GM19025 (cell line): Measurements from ENCODE around the gene PON1.

ENCODE experiments used
- ATAC-seq: cut with Tn5 transposase; IDR thresholded peaks from one replicate; pipeline ENCODE4 v1.9.1; 2021; ENCODE audit warnings: mild to moderate bottlenecking, low read depth, moderate library complexity; ENCODE audit not compliant: unreplicated experiment

PON1 gene

DNA sequence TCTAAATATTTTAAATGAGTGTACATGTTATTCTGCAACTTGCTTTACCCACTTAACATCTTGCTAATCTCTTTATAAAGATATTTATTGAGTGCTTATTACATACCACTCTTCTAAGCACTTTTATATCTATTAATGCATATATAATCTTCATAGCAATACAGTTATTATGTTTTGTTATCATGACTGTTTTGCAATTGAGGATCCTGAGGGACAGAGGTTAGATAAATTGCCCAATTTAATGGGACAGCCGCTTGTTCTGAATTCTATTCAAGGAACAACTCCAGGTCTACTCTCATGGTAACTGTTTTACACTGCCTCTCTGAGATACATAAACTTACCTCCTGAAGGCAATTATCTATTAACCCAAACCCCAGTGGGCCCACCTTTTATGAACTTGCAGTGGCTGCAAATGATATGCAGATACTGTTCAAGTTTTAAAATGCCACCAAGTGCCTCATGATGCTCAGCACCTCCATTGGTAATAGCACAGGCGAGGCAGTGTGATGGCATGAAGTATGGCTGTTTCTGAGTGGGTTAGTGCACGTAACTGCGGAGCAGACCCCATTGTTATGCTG is 60.5 kb downstream of the PON1 start:
- no peak for ATAC-seq

DNA sequence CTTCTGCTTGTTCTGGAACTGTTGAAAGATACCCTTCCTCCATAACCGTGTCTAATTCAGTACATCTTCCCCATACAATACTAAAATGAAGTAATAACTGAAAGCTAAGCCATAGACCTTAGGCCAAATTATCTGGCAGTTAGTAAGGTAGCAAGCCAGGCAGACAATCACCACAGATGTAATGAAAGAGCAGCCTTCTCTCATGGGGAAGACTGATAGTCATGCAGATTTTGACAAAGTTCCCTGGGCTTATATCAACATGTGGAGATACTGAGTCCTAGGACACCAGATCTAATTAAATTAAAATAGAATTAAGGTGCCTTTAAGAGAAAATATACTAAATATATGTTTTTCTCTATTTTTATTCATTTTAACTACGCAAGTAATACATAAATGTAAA is 61.5 kb downstream of the PON1 start:
- ATAC-seq: no peak

DNA sequence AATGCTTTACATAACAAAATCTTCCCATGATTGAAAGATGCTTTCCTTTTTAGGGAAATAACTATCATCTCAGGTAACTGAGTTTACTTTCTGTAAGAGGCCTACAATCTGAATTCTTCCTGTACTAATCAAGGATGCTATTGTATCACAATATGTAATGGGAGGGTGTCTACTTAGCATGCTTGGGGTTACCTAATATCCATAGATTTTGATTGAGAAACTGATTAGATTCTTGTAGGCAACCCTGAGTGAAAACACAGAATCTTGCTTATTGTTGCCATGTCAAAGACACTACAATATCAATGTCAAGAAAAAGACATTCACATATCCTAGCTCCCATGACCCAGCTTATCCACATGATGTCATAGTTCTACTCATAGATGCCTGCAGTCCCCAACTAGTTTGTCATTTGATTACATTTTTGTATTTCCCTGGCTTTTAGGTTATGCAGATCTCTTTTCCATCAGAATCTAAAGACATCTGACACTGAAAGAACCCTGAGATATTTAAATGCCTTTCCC is 62.4 kb downstream of the PON1 start:
- ATAC-seq: no peak

DNA sequence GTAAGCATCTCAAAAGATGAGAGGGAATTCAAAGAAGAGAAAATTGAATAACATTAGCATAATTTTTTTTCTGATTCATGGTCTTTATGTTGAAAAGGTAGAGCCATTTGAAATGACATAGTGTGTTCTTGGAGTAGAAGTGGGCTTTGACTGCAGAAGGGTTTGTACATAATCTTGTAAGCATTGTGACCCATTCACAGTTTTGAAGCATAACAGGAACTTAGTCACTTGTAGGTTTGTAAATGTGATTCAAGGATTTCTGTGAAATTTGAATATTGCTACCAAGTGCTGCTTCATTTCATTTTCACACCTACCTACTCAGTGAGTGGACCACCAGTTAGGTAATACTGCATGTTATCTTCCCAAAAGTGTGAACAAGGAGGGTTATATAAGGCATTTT is 68.6 kb downstream of the PON1 start:
- ATAC-seq: no peak

DNA sequence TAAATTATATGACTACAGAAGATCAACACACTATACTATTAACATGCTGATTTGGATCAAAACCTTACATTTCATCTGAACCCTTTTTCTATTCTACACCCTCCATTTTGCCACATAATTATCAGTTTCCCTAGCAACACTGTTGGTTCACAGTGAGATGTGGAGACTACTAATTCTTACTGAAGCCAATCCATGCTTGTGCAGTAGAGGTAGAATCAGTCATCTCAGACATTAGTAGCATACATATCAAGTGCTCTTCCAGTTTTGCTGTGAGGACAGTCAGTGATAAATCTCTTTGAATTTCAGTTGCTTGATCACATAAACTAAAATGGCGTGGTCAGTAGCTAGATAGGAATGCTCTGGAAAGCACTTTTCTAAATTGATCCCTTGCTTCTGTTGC is 70.3 kb downstream of the PON1 start:
- no peak for ATAC-seq

DNA sequence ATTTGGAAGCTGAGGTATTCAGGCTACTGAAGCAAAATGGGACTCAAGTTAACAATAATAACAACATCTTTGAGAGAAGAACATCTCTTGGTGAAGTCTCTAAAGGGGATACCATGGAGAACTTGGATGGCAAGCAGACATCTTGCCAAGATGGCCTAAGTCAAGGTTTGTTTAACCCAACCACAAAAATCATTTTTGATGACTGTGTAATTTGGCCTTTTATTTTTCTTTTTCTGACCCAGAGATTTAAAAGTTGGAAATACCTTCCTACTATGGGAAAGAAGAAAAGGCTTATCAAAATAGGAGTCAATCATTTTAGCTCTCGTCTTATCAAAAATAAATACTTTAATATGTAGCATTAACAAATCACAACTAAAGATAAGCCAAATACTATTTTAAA is 72.4 kb downstream of the PON1 start:
- no peak for ATAC-seq

DNA sequence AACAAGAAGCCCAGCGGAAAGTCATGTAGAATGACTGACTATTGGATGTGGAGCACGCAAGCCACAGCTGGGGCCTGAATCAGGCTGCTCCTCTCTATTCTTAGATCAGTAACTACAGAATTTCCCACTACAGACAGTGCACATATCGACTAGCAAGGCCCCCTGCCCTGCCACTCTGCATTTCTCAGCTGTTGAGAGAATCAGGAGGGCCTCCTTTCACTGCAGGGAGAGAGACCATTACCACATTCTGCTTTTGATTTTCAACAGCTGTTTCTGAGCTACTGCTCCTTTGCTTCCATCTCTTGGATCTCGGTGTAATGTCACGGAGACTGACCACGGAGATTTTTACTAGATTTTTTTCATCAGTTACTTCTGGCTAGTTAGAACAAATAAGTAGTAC is 73.8 kb downstream of the PON1 start:
- no peak for ATAC-seq
